Choroid plexus epithelial cell (primary cell): ENCODE measurements around the gene WIF1.

Experiments used
- DNase-seq: peaks from one replicate; pipeline ENCODE4 v3.0.0-alpha.2; 2010; ENCODE audit warnings: low read depth
- H3K4me3 ChIP-seq: 2 replicates; pipeline ENCODE4 v1.5.1; 2011; ENCODE audit warnings: low read depth, mild to moderate bottlenecking, control low read depth, low read length, moderate library complexity
- TF ChIP-seq, protein P1 (sequence below): conservative IDR thresholded peaks from 2 replicates; pipeline ENCODE4 v1.5.1; 2011; ENCODE audit warnings: low read depth, mild to moderate bottlenecking, control low read depth, inconsistent platforms, low read length, moderate library complexity

Gene WIF1

DNA sequence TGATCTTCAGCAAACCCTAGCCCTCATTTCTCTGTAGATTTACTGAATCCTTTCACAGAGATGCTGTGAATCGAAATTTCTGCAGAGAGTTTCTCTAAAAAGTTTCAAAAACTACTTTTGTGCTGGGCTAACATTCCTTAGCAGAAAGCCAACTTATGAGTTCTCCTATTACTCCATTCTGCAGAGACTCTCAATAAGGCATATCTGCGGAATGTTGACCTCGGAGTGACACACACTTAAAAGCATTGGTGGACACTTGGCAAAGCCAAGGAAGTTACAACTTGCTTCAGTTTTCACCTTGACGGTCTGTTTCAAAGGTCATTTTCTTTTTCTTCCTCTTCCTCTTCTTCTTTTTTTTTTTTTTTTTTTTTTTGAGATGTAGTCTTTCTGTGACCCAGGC is 75.8 kb downstream of the WIF1 start:
- no peak overlapping the region for H3K4me3 ChIP-seq
- TF ChIP-seq, protein P1, sequence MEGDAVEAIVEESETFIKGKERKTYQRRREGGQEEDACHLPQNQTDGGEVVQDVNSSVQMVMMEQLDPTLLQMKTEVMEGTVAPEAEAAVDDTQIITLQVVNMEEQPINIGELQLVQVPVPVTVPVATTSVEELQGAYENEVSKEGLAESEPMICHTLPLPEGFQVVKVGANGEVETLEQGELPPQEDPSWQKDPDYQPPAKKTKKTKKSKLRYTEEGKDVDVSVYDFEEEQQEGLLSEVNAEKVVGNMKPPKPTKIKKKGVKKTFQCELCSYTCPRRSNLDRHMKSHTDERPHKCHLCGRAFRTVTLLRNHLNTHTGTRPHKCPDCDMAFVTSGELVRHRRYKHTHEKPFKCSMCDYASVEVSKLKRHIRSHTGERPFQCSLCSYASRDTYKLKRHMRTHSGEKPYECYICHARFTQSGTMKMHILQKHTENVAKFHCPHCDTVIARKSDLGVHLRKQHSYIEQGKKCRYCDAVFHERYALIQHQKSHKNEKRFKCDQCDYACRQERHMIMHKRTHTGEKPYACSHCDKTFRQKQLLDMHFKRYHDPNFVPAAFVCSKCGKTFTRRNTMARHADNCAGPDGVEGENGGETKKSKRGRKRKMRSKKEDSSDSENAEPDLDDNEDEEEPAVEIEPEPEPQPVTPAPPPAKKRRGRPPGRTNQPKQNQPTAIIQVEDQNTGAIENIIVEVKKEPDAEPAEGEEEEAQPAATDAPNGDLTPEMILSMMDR = no peak
- no peak for DNase-seq

DNA sequence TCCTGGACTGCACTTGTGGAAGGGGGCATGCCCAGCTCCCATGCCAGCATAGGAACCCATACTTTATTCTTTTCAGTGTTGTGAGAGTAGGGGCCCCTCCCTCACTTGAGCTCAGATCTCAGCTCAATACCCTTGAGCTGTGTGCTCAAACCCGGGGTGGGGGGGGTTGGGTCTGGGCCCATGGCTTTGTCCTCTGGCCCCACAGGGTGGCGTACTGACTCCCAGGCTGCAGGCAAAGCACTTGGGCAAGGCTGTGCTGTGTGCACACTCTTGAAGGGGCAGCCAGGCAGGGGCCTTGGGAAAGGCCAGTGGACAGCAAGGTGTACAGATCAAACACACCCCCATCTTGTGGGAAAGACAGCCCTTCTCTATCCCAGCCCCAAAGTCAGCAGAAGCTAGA is 81.8 kb downstream of the WIF1 start:
- TF ChIP-seq, protein P1 = no peak
- no peak for DNase-seq
- H3K4me3 ChIP-seq = no peak overlapping the region

DNA sequence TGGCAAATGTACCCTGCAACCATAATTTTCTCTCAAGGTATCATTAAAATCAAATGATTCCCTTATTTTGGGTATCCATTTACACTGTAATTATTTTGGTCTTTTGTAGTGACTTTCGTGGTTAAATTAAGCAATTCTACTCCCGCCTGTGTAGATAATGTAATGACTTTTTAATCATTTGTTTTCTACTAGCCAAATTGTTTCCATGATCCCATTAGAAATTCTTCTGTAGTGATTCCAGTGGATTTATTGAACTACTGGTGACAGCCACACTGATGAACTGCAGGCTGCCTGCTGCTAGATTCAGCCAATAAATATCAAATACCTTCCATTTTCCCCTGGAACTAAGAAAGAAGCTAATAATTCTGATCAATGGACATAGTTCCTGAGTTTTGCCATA is 96.0 kb downstream of the WIF1 start:
- DNase-seq = no peak
- TF ChIP-seq, protein P1 = no peak
- H3K4me3 ChIP-seq = no peak overlapping the region

DNA sequence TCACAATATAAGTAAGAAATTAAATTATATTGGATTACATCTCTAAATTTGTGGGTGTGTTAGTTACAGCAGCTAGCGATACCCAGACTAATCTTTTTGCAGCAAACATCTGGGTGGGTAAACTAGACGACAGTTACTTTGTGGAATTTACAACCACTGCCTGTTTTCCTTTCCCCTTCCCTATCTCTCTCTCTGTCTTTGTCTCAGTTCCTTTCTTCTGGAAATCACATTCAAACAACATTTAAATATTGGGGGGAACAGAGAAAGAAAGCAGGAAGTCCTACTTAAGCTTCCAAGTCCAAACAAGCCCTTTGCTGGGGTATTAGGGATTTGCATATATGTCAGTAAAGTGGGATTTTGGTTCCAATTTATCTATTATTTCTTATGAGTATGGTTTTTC is 97.6 kb downstream of the WIF1 start:
- TF ChIP-seq, protein P1 = no peak
- DNase-seq = no peak
- H3K4me3 ChIP-seq = no peak overlapping the region

DNA sequence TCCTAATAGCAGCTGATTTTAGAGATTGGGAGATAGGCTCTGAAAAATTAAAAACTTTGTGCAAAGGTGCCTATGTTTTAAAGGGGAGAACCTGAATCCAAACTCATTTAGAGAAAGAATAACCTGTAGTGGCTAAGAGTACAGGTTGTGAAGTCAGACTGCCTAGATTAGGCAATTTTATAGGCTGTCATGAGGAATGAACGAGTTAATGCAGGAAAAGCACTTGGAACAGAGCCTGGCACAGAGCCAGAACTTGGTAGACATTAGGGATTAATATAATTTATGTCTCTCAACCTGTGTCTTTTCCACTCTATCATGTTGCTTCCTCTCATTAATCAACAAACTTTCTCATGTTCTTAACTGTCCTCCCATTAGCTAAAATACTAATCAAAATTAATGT is 98.1 kb downstream of the WIF1 start:
- TF ChIP-seq, protein P1 = no peak
- H3K4me3 ChIP-seq = no peak overlapping the region
- DNase-seq = no peak

DNA sequence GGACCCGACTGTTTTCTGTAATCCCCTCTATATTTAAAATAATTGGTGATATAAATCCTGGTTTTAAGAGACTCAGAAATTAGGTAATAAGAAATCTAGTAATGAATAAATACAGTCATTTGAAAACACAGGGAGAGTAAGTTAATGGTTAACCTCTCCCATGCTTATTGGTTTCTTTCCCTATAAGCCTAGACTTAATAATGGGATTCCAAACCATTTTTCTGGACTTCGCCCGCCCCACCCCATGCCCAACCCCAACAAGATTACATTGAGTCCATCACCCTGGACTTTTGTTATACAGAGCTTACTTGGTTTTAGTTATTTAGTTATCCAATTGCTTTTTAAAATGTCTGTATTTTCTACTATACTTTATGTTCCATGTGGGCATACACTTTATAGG is 98.7 kb downstream of the WIF1 start:
- no peak for DNase-seq
- H3K4me3 ChIP-seq = no peak overlapping the region
- TF ChIP-seq, protein P1 = no peak

DNA sequence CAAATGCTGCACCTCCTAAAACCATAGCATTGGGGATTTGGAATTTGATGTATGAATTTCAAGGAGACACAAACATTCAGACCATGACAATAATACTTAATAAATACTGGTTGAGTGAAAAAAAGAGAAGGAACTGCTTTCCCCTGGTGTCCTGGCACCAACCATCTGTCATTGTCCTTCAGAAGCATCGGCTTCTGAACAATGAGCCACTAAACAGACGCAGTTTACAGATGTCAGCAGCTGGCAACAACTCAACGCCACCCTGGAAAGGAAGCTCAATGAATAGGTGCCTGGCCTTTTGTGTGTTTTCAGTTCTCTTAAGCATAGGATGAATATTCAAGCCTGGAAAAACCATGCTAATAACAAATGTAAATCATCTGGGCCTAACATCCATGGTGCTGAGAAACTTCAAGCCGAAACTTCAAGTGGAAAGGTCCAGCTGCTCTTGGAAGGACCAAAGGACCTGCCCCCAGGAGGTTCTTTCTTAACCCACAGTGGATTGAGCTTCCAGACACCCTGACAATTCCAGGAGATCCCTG is 101.3 kb downstream of the WIF1 start:
- no peak overlapping the region for H3K4me3 ChIP-seq
- no peak for DNase-seq
- TF ChIP-seq, protein P1 = no peak
